Activated CD4-positive, alpha-beta T cell treated with anti-CD3 and anti-CD28 coated beads, Interleukin-2, amount 50 U/mL, for 48 hours (primary cell): ENCODE measurements around the gene NR6A1.

Experiments used
- DNase-seq, 2 experiments: peaks; one replicate each; pipeline ENCODE4 v3.0.0-alpha.2; 2020

NR6A1 gene

GRCh38 chr9:124680714-124681390 lies 90.3 kb downstream of the NR6A1 start:
- DNase-seq, result no peak

DNA sequence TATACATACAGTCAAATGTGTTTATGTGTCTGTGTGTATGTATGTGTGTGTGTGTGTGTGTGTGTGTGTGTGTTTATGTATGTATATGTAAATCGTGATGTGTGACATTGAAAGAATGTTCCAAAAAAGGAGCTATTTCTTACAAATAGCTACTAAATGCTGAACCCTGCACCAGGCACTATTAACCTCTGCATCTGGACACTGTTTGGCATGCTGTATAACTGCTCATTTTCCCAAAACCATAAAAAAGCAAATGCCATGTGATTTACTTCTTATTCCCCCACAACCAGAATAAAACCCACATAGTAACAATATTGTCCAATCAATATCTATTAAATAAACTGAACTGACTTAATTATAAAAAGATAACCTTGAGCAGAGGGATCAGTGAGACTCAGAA lies 91.1 kb downstream of the NR6A1 start:
- no peak for DNase-seq

DNA sequence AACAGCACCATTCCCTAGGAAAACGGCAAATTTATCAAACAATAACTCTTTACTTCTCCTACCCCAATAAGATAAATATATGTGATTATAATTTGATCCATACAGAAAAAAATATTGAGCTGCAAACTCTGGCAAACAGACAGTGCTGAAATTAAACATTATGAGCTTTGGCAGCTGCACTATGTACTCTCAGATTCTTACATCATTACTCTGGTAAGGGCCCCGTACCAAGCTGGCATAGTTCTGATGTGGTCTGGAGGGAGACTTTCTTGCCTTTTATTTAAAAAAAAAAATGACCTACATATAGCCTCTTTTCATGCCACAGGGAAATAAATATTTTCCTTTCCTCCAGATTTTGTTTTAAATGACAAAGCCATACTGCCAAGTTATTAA lies 95.0 kb downstream of the NR6A1 start:
- no peak for DNase-seq

DNA sequence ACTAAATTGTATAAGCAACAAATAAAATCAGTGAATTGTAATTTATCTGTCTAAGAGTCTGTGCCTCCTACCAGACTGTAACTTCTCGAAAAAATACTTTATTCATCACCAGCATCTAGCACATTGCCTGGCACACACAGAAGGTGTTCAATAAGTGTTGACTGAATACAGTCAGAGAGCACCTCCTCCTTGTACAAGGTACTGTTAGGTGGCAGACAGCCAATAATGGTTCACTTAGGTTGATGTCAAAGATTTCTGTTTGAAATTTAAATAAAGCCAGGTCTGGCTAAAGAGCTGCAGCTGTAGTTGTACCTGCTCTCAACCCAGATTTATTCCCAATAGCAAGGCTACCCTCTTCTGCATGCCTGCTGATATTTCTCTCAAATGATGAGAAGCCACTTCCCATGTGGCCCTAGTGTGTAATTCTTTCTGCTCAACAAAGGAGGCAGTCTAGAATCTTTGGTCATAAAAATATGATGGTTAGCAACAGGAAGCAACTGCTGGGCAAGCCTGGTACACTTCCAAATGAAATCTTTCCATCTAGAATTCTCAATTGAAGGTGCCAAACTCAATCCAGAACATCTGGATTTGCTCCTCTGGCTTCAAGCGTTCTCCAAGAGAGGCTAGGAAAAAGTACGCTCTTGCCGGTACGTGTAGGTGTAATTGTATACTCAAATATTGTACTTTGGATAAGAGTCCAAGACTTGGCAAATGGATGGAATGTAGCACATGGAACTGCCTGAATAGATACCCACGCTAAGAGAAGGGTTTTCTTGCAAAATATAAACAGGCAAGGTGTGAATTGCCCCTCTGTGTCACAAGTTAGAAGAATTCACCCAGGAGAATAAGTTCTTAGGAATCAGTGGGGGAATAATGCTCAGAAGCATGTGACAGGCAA lies 95.6 kb downstream of the NR6A1 start:
- DNase-seq, result no peak

- no peak for DNase-seq
Observed at GRCh38 chr9:124674651-124675050, 96.5 kb downstream of the NR6A1 start.

- no peak for DNase-seq
Observed at GRCh38 chr9:124673063-124673462, 98.0 kb downstream of the NR6A1 start.

GRCh38 chr9:124671861-124672260 lies 99.2 kb downstream of the NR6A1 start:
- no peak for DNase-seq

DNA sequence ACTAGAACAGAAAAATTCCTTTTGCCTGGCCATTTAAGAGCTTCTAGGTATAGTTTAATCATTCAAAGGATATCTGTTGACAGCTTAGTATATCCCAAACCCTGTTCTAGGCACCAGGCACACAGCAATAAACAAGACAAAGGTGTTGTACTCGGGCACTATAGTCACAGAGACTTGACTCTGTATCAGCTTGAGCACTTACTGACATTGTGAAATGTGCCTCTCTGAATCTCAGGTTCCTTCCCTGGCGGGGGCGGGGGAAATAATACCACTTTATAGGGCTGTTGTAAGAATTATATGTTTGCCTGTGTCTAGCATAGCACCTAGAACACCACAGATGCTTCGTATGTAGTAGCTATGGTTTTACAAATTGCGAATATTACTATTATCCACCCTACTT lies 104.5 kb downstream of the NR6A1 start:
- DNase-seq, result no peak

DNA sequence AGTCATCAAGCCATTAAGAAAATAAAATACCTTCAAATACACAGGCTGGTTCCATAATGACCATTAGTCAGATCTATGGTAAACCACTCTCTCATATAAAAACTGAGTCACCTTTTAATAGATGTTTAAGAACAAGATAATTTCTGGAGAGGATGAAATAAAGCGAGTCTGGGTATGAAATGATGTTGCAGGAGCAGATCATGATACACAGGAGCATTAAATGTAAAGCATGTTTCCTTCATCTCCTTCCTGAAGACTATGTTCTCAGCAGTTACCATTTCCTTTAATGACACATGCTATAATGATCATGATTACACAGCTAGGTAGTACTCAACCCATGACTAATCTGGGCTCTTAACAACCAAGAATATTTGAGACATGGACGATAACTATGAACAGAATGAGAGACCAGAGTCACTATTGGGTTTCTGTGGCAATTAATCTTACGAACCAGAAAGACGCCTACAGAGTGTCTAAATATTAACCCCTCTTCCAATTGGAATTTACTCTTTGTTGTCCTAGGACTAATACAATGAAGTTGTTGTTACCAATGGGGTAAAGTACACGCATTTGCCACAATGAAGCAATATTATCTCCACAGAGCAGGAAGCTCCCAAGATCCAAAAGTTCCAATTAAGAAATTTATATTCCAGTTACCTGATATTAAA lies 105.6 kb downstream of the NR6A1 start:
- no peak for DNase-seq

- DNase-seq, result no peak
Observed at GRCh38 chr9:124664143-124664542, 107.0 kb downstream of the NR6A1 start.

GRCh38 chr9:124663046-124663961 lies 107.8 kb downstream of the NR6A1 start:
- DNase-seq, result no peak

GRCh38 chr9:124662561-124662960 lies 108.5 kb downstream of the NR6A1 start:
- DNase-seq, result no peak

- no peak for DNase-seq
Observed at GRCh38 chr9:124661271-124661670, 109.8 kb downstream of the NR6A1 start.

DNA sequence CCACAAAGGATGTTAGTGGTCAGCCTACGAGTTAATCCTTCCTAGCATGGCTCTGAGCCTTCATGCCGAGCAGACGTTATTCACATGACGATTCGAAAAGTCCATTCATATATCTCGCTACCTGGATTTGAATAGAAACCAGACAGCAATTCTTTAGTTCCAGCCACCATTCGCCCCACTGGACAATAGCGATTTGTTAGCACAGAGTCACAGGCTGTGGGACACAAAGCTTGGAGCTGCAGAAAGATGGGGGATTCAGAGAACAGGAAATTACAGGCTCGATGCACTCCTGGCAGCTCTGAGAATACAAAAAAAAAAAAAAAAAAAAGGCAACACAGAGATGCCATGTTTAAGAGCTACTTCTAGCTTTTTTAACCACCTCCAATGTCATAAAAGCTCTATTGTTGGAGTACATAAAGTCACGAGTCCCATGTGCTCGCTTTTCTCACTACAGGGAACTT lies 110.7 kb downstream of the NR6A1 start:
- peak in 1 of 2 experiments; percentile 3 for DNase-seq

GRCh38 chr9:124659099-124659659 lies 111.9 kb downstream of the NR6A1 start:
- peak; percentile 37 to 49 for DNase-seq

DNA sequence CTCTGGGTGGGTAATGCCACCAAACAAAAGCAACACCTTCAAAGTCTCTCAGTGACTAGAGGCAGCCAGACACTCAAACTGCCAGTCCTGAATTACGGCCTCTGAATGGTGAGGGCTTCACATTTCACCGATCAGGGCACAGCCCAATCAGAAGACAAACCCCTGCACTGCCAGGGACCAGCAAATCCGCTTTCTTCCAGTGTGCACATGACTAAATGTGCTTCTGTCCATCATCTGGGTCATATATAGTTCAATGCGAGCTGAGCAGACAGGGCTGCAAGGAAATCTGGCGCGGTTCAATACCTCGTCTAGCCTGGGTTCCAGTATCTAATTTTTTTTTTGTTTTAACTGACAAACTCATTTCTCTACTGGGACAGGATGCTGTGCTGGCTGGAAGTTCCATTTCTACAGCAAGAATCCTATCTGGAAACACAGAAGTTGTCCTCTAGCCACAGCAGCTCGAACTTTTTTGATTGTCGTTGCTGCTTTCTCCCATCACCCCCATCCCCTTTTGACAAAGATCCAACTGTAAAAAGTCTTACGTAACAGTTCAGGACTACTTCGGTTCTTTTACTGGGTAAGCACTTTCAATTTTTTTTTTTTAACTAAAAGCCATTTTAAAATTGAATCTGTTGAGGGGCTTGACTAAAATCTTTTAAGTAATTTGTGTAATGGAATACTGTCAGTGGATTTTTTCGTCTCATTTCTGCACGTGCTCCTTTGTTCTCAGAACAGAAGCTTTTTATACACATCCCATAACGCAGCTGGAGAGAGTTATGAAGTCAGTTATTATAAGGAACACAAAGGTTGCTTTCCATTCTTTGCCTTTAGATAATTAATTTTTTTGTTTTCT lies 112.7 kb downstream of the NR6A1 start:
- DNase-seq, result peak; percentile 22 to 35

- no peak for DNase-seq
Observed at GRCh38 chr9:124657516-124657915, 113.6 kb downstream of the NR6A1 start.

DNA sequence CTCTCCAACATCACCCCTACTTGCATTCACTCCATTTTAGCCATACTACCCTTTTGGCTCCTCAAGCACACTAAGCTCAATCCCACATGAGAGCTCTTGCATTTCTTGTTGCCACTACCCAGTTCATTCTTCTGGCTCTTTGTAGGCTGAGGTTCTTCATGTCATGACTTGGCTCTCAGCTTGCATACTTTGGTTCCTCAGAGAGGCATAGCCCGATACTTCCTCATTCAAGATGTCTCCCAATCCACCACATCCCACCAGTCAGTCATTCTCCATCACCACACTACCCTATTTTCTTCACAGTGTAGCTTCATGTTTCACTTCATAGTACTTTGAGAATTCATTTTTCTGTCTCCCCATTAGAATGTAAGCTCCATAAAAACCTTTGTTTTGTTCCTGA lies 116.7 kb downstream of the NR6A1 start:
- no peak for DNase-seq

DNA sequence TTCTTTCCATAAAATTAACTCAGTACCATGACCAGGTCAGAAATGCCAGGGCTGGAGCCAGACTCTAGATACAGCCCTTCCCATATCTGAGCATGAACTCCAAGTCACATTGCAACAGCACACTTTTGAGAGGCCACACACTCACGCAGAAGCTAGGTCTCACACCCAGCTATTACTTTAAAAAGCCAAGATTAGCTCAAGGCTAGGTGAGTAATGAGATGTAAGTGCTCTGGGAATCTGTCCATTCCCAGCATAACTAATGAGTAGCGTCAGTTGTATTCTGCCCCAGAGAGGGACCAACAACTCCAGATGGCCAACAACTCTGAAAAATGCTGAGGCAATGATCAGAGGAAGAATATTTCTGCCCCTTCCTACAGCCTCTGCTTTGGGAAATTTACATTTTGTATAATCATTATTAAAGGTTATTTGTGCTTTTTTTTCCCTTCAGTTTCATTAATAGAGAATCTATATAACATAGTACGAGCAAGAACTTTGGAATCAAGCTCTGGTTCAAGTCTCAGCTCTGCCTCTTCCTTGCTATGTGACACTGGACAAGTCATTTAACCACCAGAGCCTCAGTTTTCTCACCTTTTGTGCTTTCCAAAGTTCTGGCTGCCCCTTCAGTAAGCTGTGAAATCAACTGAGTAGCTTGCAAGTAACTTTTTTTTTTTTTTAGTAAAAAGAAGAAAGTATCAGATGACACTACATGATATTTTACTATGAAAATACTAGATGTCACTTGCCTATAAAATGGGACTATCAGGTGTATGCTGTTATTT lies 118.3 kb downstream of the NR6A1 start:
- no peak for DNase-seq

DNA sequence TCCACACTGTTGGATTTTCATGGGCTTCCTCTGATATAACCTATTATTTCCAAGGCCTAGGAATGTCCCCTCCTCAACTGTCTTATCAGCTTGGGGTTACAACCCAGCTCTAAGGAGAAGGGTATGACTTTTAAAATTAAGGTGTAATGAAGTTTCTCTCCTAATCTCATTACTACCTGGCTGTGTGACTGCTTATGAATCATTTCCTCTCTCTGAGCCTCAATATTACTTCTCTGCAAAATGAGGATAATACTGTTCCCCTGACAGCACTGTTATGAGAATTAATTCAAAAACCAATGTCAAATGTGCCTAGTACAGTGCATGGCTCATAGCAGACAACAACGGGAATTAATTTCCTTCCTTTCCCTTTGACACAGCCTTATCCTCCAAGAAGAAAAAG lies 118.9 kb downstream of the NR6A1 start:
- no peak for DNase-seq
